Hematopoietic multipotent progenitor cell treated with erythropoietin and hydrocortisone succinate and interleukin-3 and kit ligand, for 15 days (in vitro differentiated cells): ENCODE data around the gene C11orf21.

Source experiments
- DNase-seq: peaks from one replicate; pipeline ENCODE4 v3.0.0-alpha.2; 2015; ENCODE audit warnings: low spot score

The C11orf21 gene

GRCh38 chr11:2308713-2309112 lies 7.0 kb upstream of the C11orf21 start:
- no peak for DNase-seq

GRCh38 chr11:2307501-2308331 lies 6.0 kb upstream of the C11orf21 start:
- no peak for DNase-seq

- DNase-seq = no peak
Observed at GRCh38 chr11:2306877-2307500, 5.3 kb upstream of the C11orf21 start.

GRCh38 chr11:2306452-2306823 lies 4.7 kb upstream of the C11orf21 start:
- no peak for DNase-seq

GRCh38 chr11:2305788-2306451 lies 4.2 kb upstream of the C11orf21 start:
- no peak for DNase-seq

- DNase-seq = peak; percentile 85
Observed at GRCh38 chr11:2305140-2305778, 3.5 kb upstream of the C11orf21 start.

- DNase-seq = peak; percentile 15
Observed at GRCh38 chr11:2304506-2305139, 2.9 kb upstream of the C11orf21 start.

GRCh38 chr11:2303627-2304505 lies 2.1 kb upstream of the C11orf21 start:
- DNase-seq = peak; percentile 69

- DNase-seq = peak; percentile 63
Observed at GRCh38 chr11:2302896-2303626, 1.3 kb upstream of the C11orf21 start.

GRCh38 chr11:2302306-2302895 lies 683 bp upstream of the C11orf21 start:
- DNase-seq = peak; percentile 52

- no peak for DNase-seq
Observed at GRCh38 chr11:2300936-2301630, 635 bp downstream of the C11orf21 start.

- DNase-seq = peak; percentile 12
Observed at GRCh38 chr11:2300290-2300935, 1.3 kb downstream of the C11orf21 start.

GRCh38 chr11:2299773-2300172 lies 1.9 kb downstream of the C11orf21 start:
- DNase-seq = no peak

GRCh38 chr11:2298795-2299761 lies 2.6 kb downstream of the C11orf21 start:
- peak; percentile 11 for DNase-seq

GRCh38 chr11:2298131-2298794 lies 3.5 kb downstream of the C11orf21 start:
- DNase-seq = no peak

GRCh38 chr11:2297623-2298030 lies 4.1 kb downstream of the C11orf21 start:
- no peak for DNase-seq
